Neuronal stem cell (in vitro differentiated cells): ENCODE results near the gene FARS2.

ENCODE experiments used
- DNase-seq: peaks from one replicate; pipeline ENCODE4 v3.0.0-alpha.2; 2013; ENCODE audit warnings: low spot score
- H2AFZ ChIP-seq: one replicate; pipeline ENCODE4 v1.6.1; 2013; ENCODE audit warnings: mild to moderate bottlenecking, low read length, inconsistent platforms
- H2AK5ac ChIP-seq: 2 replicates; pipeline ENCODE4 v1.6.1; 2013; ENCODE audit warnings: low read depth, mild to moderate bottlenecking, inconsistent platforms, low read length, moderate library complexity, mixed read lengths
- H2BK120ac ChIP-seq: 2 replicates; pipeline ENCODE4 v1.6.1; 2013; ENCODE audit warnings: low read depth, mild to moderate bottlenecking, inconsistent platforms, low read length, moderate library complexity, mixed read lengths
- H2BK12ac ChIP-seq: one replicate; pipeline ENCODE4 v1.6.1; 2013; ENCODE audit warnings: low read length, inconsistent platforms
- H2BK15ac ChIP-seq: 2 replicates; pipeline ENCODE4 v1.6.1; 2013; ENCODE audit warnings: mild to moderate bottlenecking, low read length, inconsistent platforms, mixed read lengths
- H2BK5ac ChIP-seq: one replicate; pipeline ENCODE4 v1.6.1; 2013; ENCODE audit warnings: inconsistent platforms, mild to moderate bottlenecking, low read length, moderate library complexity
- H3K14ac ChIP-seq: one replicate; pipeline ENCODE4 v1.6.1; 2013; ENCODE audit warnings: low read length, inconsistent platforms
- H3K18ac ChIP-seq: 2 replicates; pipeline ENCODE4 v1.6.1; 2013; ENCODE audit warnings: low read length, inconsistent platforms
- H3K23ac ChIP-seq: 2 replicates; pipeline ENCODE4 v1.6.1; 2013; ENCODE audit warnings: low read depth, mild to moderate bottlenecking, mixed read lengths, low read length, inconsistent platforms; ENCODE audit not compliant: poor library complexity
- H3K27ac ChIP-seq: replicated peaks from 3 replicates; pipeline ENCODE4 v1.5.1; 2013; ENCODE audit warnings: low read length, inconsistent platforms
- H3K27me3 ChIP-seq, 3 experiments: 2 replicates each; pipeline ENCODE4 v1.6.1; 2013; ENCODE audit warnings: low read length in 3 of 3, mild to moderate bottlenecking in 2 of 3, inconsistent platforms in 1 of 3, low read depth in 1 of 3, mixed read lengths in 1 of 3, moderate library complexity in 1 of 3; ENCODE audit not compliant: control insufficient read depth in 3 of 3, insufficient read depth in 3 of 3
- H3K36me3 ChIP-seq, 2 donors: replicated peaks in 1 of 2; 2 replicates each; pipeline ENCODE4 v1.6.1; 2013; ENCODE audit warnings: low read length in 2 of 2; ENCODE audit not compliant: control insufficient read depth in 2 of 2, insufficient read depth in 2 of 2
- H3K4ac ChIP-seq: 2 replicates; pipeline ENCODE4 v1.6.1; 2013; ENCODE audit warnings: inconsistent platforms, mild to moderate bottlenecking, low read length, moderate library complexity
- H3K4me1 ChIP-seq, 2 donors: 1 replicate in 1 of 2; 2 replicates in 1 of 2; pipeline ENCODE4 v1.6.1; 2013; ENCODE audit warnings: low read length in 2 of 2, low read depth in 1 of 2; ENCODE audit not compliant: control insufficient read depth in 2 of 2, insufficient read depth in 1 of 2
- H3K4me2 ChIP-seq: one replicate; pipeline ENCODE4 v1.6.1; 2013; ENCODE audit warnings: mild to moderate bottlenecking, low read length, inconsistent platforms; ENCODE audit not compliant: insufficient read depth, poor library complexity, severe bottlenecking
- H3K4me3 ChIP-seq, 2 donors: 2 replicates each; pipeline ENCODE4 v1.5.1; 2013; ENCODE audit warnings: low read length in 2 of 2, mild to moderate bottlenecking in 2 of 2, inconsistent platforms in 1 of 2, moderate library complexity in 1 of 2
- H3K79me1 ChIP-seq: one replicate; pipeline ENCODE4 v1.6.1; 2013; ENCODE audit warnings: low read depth, mild to moderate bottlenecking, inconsistent platforms, low read length, moderate library complexity
- H3K9ac ChIP-seq: one replicate; pipeline ENCODE4 v1.6.1; 2013; ENCODE audit warnings: mild to moderate bottlenecking, low read depth, low read length, inconsistent platforms; ENCODE audit not compliant: poor library complexity
- H3K9me3 ChIP-seq, 2 donors: replicated peaks in 1 of 2; 2 replicates each; pipeline versions ENCODE3 to v1.6.1; 2013; ENCODE audit warnings: low read length in 2 of 2, mild to moderate bottlenecking in 2 of 2, inconsistent platforms in 1 of 2, low read depth in 1 of 2, mixed read lengths in 1 of 2, moderate library complexity in 1 of 2; ENCODE audit not compliant: control insufficient read depth in 2 of 2, insufficient read depth in 1 of 2
- H4K8ac ChIP-seq: one replicate; pipeline ENCODE4 v1.6.1; 2013; ENCODE audit warnings: low read depth, mild to moderate bottlenecking, inconsistent platforms, low read length, moderate library complexity
- H4K91ac ChIP-seq: one replicate; pipeline ENCODE4 v1.6.1; 2013; ENCODE audit warnings: low read length, low read depth, mild to moderate bottlenecking, inconsistent platforms; ENCODE audit not compliant: poor library complexity
- WGBS, 2 donors: extraction: QIAGEN DNeasy Blood & Tissue Kit; methylation state at CpG; one replicate each; pipeline ENCODE4 v1.1.7; 2013; ENCODE audit warnings: missing lambda C conversion rate in 2 of 2, mixed read lengths in 1 of 2; ENCODE audit not compliant: insufficient read length in 2 of 2, insufficient replicate concordance in 1 of 2; ENCODE audit errors: extremely low coverage in 2 of 2; 5-methylcytosine and 5-hydroxymethylcytosine counted together

The FARS2 gene

GRCh38 chr6:5590187-5590586, 328.9 kb downstream of the FARS2 start:
- Histone ChIP-seq H2BK120ac (no peak overlapping the region), H3K9ac (no peak overlapping the region), H3K4me1 (peaks cover 0 to 4% of the 10 kb centered on the region in 2 donors), H4K91ac (no peak overlapping the region), H3K27ac (no peak overlapping the region), H3K23ac (no peak overlapping the region), H4K8ac (no peak overlapping the region), H3K27me3 (no peaks in the 10 kb centered on the region), H2BK5ac (no peak overlapping the region), H2AFZ (no peak overlapping the region), H3K9me3 (peaks cover 2 to 7% of the 10 kb centered on the region in 2 donors), H3K36me3 (no peaks in the 10 kb centered on the region), H3K4ac (no peak overlapping the region), H3K4me3 (no peak overlapping the region), H2BK15ac (no peak overlapping the region), H3K79me1 (no peaks in the 10 kb centered on the region), H3K14ac (no peak overlapping the region), H3K18ac (no peak overlapping the region), H2BK12ac (peak overlapping the region; percentile 19), H2AK5ac (no peak overlapping the region), H3K4me2 (no peak overlapping the region)
- no peak for DNase-seq
- WGBS, 2 donors = no CpG with 5 or more reads among the region's 5 CpGs

DNA sequence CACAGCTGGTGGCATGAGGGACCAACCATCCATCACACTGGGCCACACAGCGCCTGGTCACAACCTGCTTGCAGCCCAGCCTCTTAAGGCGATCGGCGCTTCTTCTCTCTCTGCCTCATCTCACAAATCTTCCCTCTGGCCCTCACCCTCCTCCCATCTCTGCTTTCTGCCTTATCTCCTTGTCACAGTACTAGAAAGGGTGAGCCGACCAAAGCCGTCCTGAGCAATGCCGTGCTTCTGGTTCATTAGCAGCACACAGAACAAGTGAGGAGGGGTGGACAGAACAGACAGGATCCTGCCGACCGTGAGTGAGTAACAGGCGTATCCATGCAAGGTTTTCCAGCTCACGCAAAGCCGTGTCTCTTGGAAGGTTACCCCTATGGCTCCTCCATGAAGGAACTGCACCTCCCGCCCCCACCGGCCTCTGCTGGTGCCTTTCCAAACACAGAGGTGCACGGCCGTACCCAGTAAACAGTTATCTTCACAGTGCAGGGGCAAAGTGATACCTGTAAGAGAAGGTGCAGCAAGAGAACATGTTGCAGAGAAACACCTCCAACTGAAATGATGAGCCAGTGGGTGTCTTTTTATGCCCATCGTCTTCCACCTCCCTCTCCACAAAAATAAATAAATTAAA, 331.7 kb downstream of the FARS2 start:
- H3K9me3 ChIP-seq = peaks cover 0 to 2% of the 10 kb centered on the region in 2 donors
- H2BK15ac ChIP-seq = no peak overlapping the region
- no peak overlapping the region for H3K23ac ChIP-seq
- no peak overlapping the region for H2AFZ ChIP-seq
- H3K79me1 ChIP-seq = no peaks in the 10 kb centered on the region
- H4K91ac ChIP-seq = no peak overlapping the region
- H2AK5ac ChIP-seq = no peak overlapping the region
- no peak overlapping the region for H2BK120ac ChIP-seq
- no peak for DNase-seq
- peaks cover 0 to 4% of the 10 kb centered on the region in 2 donors for H3K4me1 ChIP-seq
- no peak overlapping the region for H3K4me3 ChIP-seq
- no peak overlapping the region for H3K4ac ChIP-seq
- no peak overlapping the region for H3K14ac ChIP-seq
- no peak overlapping the region for H4K8ac ChIP-seq
- H3K4me2 ChIP-seq = no peak overlapping the region
- peak overlapping the region; percentile 63 for H3K18ac ChIP-seq
- H3K9ac ChIP-seq = peak overlapping the region; percentile 30
- no CpG with 5 or more reads among the region's 17 CpGs for WGBS, 2 donors
- no peak overlapping the region for H2BK12ac ChIP-seq
- H3K36me3 ChIP-seq = no peaks in the 10 kb centered on the region
- H3K27ac ChIP-seq = no peak overlapping the region
- H3K27me3 ChIP-seq = no peaks in the 10 kb centered on the region
- H2BK5ac ChIP-seq = no peak overlapping the region

DNA sequence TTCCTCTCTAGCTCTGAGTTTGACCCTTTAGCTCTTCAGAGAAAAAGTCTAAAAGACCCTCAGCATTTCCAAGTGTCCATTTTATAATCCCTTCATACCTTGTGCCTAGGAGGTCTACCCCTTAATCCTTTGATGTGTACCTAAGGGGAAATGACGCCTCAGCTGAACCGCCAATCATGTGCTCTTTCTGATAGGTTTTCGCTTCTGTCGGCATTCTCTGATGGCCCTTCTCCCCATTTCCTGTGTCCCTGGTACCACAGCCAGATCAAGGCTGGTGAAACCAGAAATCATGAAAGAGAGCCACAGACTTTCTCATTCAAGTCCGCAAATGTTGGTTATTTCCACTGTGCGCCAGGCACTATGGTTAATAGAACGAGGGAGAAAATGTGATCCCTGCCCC, 333.9 kb downstream of the FARS2 start:
- Histone ChIP-seq H3K4me1 (peaks cover 0 to 4% of the 10 kb centered on the region in 2 donors), H2AFZ (no peak overlapping the region), H3K18ac (no peak overlapping the region), H2BK5ac (no peak overlapping the region), H3K79me1 (no peaks in the 10 kb centered on the region), H4K8ac (no peak overlapping the region), H3K9ac (no peak overlapping the region), H3K4ac (no peak overlapping the region), H2BK120ac (no peak overlapping the region), H3K36me3 (no peaks in the 10 kb centered on the region), H3K27me3 (no peaks in the 10 kb centered on the region), H3K4me3 (no peak overlapping the region), H2AK5ac (no peak overlapping the region), H3K4me2 (no peak overlapping the region), H3K23ac (no peak overlapping the region), H3K14ac (no peak overlapping the region), H3K9me3 (peaks cover 0 to 2% of the 10 kb centered on the region in 2 donors), H4K91ac (no peak overlapping the region), H3K27ac (no peak overlapping the region), H2BK15ac (no peak overlapping the region), H2BK12ac (no peak overlapping the region)
- DNase-seq = no peak
- WGBS, 2 donors = no CpG with 5 or more reads among the region's 7 CpGs

GRCh38 chr6:5597413-5597812, 336.1 kb downstream of the FARS2 start:
- Histone ChIP-seq H3K9me3 (no peaks in the 10 kb centered on the region), H3K23ac (no peak overlapping the region), H2BK5ac (no peak overlapping the region), H3K79me1 (no peaks in the 10 kb centered on the region), H3K18ac (no peak overlapping the region), H2BK120ac (no peak overlapping the region), H2AK5ac (no peak overlapping the region), H3K27me3 (no peaks in the 10 kb centered on the region), H3K36me3 (peaks cover 0 to 1% of the 10 kb centered on the region in 2 donors), H3K14ac (no peak overlapping the region), H3K4me1 (peaks cover 0 to 6% of the 10 kb centered on the region in 2 donors), H2BK15ac (no peak overlapping the region), H2AFZ (no peak overlapping the region), H3K4me3 (no peak overlapping the region), H3K9ac (no peak overlapping the region), H2BK12ac (no peak overlapping the region), H3K4me2 (no peak overlapping the region), H3K27ac (no peak overlapping the region), H3K4ac (no peak overlapping the region), H4K91ac (no peak overlapping the region), H4K8ac (no peak overlapping the region)
- WGBS, 2 donors = no CpG with 5 or more reads among the region's 7 CpGs
- no peak for DNase-seq
